ENCODE measurements around the gene HABP4.

The HABP4 gene

GRCh38 chr9:96508227-96508940 lies 58.4 kb downstream of the HABP4 start:
- Mint-ChIP-seq H3K9me3 (no peaks in the 10 kb centered on the region), H3K4me1 (ENCODE audit: low read depth) (peaks cover 2% of the 10 kb centered on the region), H3K36me3 (ENCODE audit: low read depth) (no peaks in the 10 kb centered on the region), H3K27me3 (ENCODE audit: low read depth) (peaks cover 6% of the 10 kb centered on the region), H3K4me3 (no peak overlapping the region), H3K27ac (no peak overlapping the region)

- H3K4me3 Mint-ChIP-seq: no peak overlapping the region
- H3K4me1 Mint-ChIP-seq (ENCODE audit: low read depth): peaks cover 2% of the 10 kb centered on the region
- no peaks in the 10 kb centered on the region for H3K36me3 Mint-ChIP-seq (ENCODE audit: low read depth)
- H3K27ac Mint-ChIP-seq: no peak overlapping the region
- peaks cover 4% of the 10 kb centered on the region for H3K27me3 Mint-ChIP-seq (ENCODE audit: low read depth)
- no peaks in the 10 kb centered on the region for H3K9me3 Mint-ChIP-seq
Measured at GRCh38 chr9:96509026-96509425, 59.1 kb downstream of the HABP4 start.

DNA sequence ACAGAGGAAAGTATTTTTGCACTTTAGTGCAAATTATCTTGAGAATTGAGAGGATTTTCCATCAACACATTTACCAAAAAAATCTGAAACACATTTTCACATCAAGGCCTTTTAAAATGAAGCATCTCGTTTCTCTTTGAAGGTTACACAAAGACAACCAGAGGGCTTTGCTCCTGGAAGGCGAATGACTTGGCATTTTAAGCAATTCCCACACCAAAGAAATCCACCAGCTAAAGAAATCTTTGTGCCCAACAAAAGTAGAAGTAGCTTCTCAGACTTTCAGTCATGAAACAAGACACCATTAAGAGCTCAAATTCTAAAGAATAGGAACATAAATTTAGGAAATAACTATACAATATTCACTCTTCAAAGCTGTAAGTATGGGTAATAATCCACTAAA lies 59.9 kb downstream of the HABP4 start:
- Mint-ChIP-seq H3K27ac (no peak overlapping the region), H3K27me3 (ENCODE audit: low read depth) (peaks cover 7% of the 10 kb centered on the region), H3K4me3 (no peak overlapping the region), H3K4me1 (ENCODE audit: low read depth) (peaks cover 2% of the 10 kb centered on the region), H3K36me3 (ENCODE audit: low read depth) (no peaks in the 10 kb centered on the region), H3K9me3 (no peaks in the 10 kb centered on the region)

DNA sequence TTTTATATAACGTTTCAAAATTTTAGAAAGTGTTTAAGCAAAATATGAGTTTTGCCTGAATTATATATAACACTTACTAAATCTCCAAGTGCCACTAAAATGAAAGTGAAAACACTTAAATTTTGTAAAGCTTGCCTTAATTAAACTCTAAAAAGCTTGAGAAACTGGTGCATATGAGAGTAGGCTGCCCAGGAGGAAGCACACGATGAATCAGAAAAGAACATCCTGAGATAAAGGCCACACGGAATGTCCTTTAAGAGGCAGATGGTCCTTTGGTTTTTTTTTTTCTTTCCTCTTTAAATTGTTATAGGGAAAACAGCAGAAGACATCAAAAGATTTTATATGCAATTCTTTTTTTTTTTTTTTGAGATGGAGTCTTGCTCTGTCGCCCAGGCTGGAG lies 60.3 kb downstream of the HABP4 start:
- no peaks in the 10 kb centered on the region for H3K9me3 Mint-ChIP-seq
- peaks cover 2% of the 10 kb centered on the region for H3K4me1 Mint-ChIP-seq (ENCODE audit: low read depth)
- no peaks in the 10 kb centered on the region for H3K36me3 Mint-ChIP-seq (ENCODE audit: low read depth)
- H3K4me3 Mint-ChIP-seq: no peak overlapping the region
- no peak overlapping the region for H3K27ac Mint-ChIP-seq
- peaks cover 7% of the 10 kb centered on the region for H3K27me3 Mint-ChIP-seq (ENCODE audit: low read depth)

GRCh38 chr9:96512240-96512639 lies 62.3 kb downstream of the HABP4 start:
- Mint-ChIP-seq H3K9me3 (no peaks in the 10 kb centered on the region), H3K4me3 (no peak overlapping the region), H3K36me3 (ENCODE audit: low read depth) (no peaks in the 10 kb centered on the region), H3K27me3 (ENCODE audit: low read depth) (peaks cover 7% of the 10 kb centered on the region), H3K4me1 (ENCODE audit: low read depth) (peaks cover 2% of the 10 kb centered on the region), H3K27ac (no peak overlapping the region)

- Mint-ChIP-seq H3K4me3 (no peak overlapping the region), H3K9me3 (no peaks in the 10 kb centered on the region), H3K27ac (no peak overlapping the region), H3K4me1 (ENCODE audit: low read depth) (peaks cover 2% of the 10 kb centered on the region), H3K27me3 (ENCODE audit: low read depth) (peaks cover 7% of the 10 kb centered on the region), H3K36me3 (ENCODE audit: low read depth) (no peaks in the 10 kb centered on the region)
Measured at GRCh38 chr9:96513622-96514021, 63.7 kb downstream of the HABP4 start.

DNA sequence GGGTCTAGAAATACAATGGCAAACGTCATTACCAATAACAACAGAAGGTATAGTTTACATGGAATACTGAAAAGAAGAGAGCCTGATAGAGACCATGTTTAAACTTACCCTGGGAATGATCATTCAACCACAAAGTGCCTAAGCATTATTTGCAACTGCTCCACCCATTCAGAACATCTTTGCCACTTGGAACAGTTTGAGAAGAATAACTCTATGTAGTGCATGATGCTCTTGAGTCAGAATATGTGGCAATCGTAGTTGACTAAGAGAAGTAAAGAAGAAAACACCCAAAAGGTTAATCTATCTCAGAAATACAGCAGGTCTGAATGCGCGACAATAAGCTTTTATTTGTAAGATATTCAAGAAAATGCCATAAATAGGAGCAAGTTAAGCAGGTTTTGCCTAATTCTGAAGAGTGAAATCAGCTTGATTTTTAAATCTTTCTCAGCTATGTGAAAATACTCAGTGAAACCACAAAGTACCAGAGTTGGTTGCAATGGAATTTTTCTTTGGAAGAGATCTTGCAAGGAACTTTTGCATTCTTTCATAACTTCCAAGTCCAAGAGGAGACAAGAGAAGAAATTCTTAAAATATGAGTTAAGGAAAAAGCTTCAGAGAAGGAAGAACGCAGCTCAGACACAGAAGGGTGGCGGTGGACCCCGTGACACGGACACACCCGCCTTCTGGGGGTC lies 64.3 kb downstream of the HABP4 start:
- Mint-ChIP-seq H3K27ac (no peak overlapping the region), H3K4me1 (ENCODE audit: low read depth) (peaks cover 2% of the 10 kb centered on the region), H3K4me3 (no peak overlapping the region), H3K9me3 (no peaks in the 10 kb centered on the region), H3K27me3 (ENCODE audit: low read depth) (peaks cover 7% of the 10 kb centered on the region), H3K36me3 (ENCODE audit: low read depth) (no peaks in the 10 kb centered on the region)

- Mint-ChIP-seq H3K27me3 (ENCODE audit: low read depth) (peaks cover 7% of the 10 kb centered on the region), H3K4me3 (no peak overlapping the region), H3K27ac (no peak overlapping the region), H3K9me3 (no peaks in the 10 kb centered on the region), H3K36me3 (ENCODE audit: low read depth) (no peaks in the 10 kb centered on the region), H3K4me1 (ENCODE audit: low read depth) (peaks cover 2% of the 10 kb centered on the region)
Measured at GRCh38 chr9:96514800-96515158, 64.8 kb downstream of the HABP4 start.

- H3K27ac Mint-ChIP-seq: no peak overlapping the region
- H3K4me1 Mint-ChIP-seq (ENCODE audit: low read depth): no peaks in the 10 kb centered on the region
- H3K27me3 Mint-ChIP-seq (ENCODE audit: low read depth): peaks cover 7% of the 10 kb centered on the region
- H3K9me3 Mint-ChIP-seq: no peaks in the 10 kb centered on the region
- no peaks in the 10 kb centered on the region for H3K36me3 Mint-ChIP-seq (ENCODE audit: low read depth)
- H3K4me3 Mint-ChIP-seq: no peak overlapping the region
Measured at GRCh38 chr9:96515621-96516470, 65.9 kb downstream of the HABP4 start.

DNA sequence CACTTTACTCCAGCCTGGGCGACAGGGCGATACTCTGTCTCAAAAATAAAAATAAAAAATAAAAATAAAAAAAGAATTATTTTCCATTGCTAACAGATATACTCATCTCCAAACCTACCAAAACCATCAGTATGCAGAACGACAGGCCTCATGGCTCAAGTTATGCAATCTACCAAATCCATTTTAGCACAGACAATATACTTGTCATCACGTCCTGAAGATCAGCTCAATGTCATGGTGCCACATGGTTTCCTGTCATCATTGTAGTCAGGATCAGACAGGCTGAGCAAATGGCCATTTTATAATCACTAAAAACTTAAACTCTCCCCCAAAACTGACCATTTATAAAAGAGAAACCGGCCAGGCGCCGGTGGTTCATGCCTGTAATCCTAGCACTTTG lies 69.1 kb downstream of the HABP4 start:
- no peak overlapping the region for H3K27ac Mint-ChIP-seq
- H3K4me1 Mint-ChIP-seq (ENCODE audit: low read depth): peaks cover 4% of the 10 kb centered on the region
- peaks cover 4% of the 10 kb centered on the region for H3K27me3 Mint-ChIP-seq (ENCODE audit: low read depth)
- no peaks in the 10 kb centered on the region for H3K9me3 Mint-ChIP-seq
- no peak overlapping the region for H3K4me3 Mint-ChIP-seq
- H3K36me3 Mint-ChIP-seq (ENCODE audit: low read depth): no peaks in the 10 kb centered on the region

DNA sequence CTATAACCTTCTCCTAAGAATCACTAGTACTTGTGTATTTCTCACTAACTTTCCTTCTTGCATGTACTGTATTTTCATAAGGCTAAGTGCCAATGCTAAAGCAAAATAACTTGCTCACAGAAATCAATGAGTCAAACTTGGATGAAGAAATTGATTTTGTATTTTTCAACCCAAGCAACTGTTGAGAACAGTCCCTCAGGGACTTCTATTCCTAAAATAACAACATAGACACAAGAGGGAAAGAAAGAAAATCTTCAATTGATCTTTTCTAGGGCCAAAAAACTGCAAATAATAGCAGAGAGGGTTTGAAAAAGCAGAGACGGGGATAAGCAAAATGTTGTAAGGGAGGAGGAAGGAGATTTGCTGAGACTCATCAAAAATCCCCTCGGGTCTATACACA lies 69.8 kb downstream of the HABP4 start:
- Mint-ChIP-seq H3K27ac (no peak overlapping the region), H3K4me1 (ENCODE audit: low read depth) (peaks cover 4% of the 10 kb centered on the region), H3K27me3 (ENCODE audit: low read depth) (no peaks in the 10 kb centered on the region), H3K4me3 (no peak overlapping the region), H3K36me3 (ENCODE audit: low read depth) (no peaks in the 10 kb centered on the region), H3K9me3 (no peaks in the 10 kb centered on the region)

- Mint-ChIP-seq H3K27ac (no peak overlapping the region), H3K9me3 (no peaks in the 10 kb centered on the region), H3K36me3 (ENCODE audit: low read depth) (no peaks in the 10 kb centered on the region), H3K4me3 (no peak overlapping the region), H3K27me3 (ENCODE audit: low read depth) (no peaks in the 10 kb centered on the region), H3K4me1 (ENCODE audit: low read depth) (peaks cover 4% of the 10 kb centered on the region)
Measured at GRCh38 chr9:96522366-96522765, 72.4 kb downstream of the HABP4 start.

DNA sequence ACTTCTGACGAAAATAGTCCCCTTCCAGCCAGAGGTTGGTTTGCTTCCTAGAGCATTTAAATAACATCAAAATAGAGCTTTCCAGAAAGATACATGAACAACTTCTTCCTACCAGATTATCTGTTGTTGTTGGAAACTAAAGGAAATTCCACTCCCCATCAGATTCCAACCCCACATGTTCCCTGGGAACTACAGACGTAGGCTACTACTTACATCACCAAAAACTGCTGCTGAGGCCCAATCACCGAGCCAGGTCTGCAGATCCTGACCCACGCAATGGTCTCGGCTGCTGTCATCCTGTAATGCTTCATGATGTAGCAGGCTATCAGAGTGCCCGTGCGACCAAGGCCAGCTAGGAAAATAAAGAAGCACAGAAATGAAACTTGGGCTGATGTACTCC lies 73.4 kb downstream of the HABP4 start:
- no peak overlapping the region for H3K27ac Mint-ChIP-seq
- H3K36me3 Mint-ChIP-seq (ENCODE audit: low read depth): no peaks in the 10 kb centered on the region
- H3K4me1 Mint-ChIP-seq (ENCODE audit: low read depth): peaks cover 4% of the 10 kb centered on the region
- H3K9me3 Mint-ChIP-seq: no peaks in the 10 kb centered on the region
- H3K27me3 Mint-ChIP-seq (ENCODE audit: low read depth): no peaks in the 10 kb centered on the region
- no peak overlapping the region for H3K4me3 Mint-ChIP-seq

DNA sequence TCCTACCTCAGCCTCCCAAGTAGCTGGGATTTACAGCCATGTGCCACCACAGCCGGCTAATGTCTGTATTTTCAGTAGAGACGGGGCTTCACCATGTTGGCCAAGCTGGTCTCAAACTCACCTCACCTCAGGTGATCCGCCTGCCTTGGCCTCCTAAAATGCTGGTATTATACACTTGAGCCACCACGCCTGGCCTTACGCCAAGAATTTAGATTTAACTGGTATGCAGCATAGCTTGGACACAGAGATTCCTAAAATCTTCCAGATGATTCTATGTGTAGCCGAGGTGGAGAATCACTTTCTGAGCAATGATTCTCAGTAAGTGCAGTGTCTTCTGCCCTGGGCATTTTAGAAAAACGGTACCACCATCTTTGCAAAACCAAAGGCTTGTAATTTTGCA lies 74.1 kb downstream of the HABP4 start:
- Mint-ChIP-seq H3K36me3 (ENCODE audit: low read depth) (no peaks in the 10 kb centered on the region), H3K27me3 (ENCODE audit: low read depth) (no peaks in the 10 kb centered on the region), H3K27ac (no peak overlapping the region), H3K4me3 (no peak overlapping the region), H3K4me1 (ENCODE audit: low read depth) (peaks cover 4% of the 10 kb centered on the region), H3K9me3 (no peaks in the 10 kb centered on the region)

DNA sequence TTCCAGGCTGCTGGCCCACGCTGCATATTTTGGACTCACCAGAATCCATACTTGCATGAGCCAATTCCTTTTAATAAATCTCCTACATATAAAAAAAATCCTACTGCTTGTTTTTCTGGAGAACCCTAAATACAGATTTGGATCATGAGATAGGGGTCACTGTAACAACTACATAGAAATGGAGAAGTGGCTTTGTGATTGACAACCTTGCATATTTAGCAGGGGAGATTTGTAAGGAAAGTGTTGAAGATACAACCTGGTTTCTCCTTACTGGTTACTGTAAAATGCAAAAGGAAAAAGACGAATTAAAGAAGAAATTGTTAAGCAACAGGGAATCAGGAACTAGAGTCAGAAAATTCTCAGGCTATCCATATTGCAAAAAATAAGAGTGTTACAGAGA lies 74.8 kb downstream of the HABP4 start:
- Mint-ChIP-seq H3K9me3 (no peaks in the 10 kb centered on the region), H3K4me1 (ENCODE audit: low read depth) (peaks cover 4% of the 10 kb centered on the region), H3K27ac (no peak overlapping the region), H3K4me3 (no peak overlapping the region), H3K36me3 (ENCODE audit: low read depth) (no peaks in the 10 kb centered on the region), H3K27me3 (ENCODE audit: low read depth) (no peaks in the 10 kb centered on the region)
